ENCODE results near the gene CACNA2D1.
A peak's percentile ranks its signal among the peaks of the same experiment; 100 is the strongest.
"Not testable (repeated sequence)": the region's sequence is repeated elsewhere in the genome, so short reads cannot be mapped to it uniquely, and the experiment has no call there.

CACNA2D1 gene

DNA sequence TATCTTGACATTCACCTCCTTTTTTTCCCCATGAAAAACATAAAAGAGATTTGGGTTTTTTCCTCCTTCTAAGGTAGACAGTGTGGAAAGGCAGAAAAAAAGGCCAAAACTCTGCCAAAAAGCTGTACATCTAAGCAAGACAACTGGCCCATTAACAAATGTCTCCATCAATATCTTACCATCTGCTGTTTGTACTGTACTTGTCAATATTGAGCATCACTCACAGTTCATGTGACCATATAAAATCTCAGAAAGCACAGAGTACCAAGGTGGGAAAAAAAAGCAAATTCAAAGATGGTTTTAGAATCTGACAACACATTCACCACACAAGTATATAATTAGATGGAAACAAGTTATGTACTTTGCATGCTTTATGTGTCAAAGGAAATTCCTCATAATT lies 52.6 kb downstream of the CACNA2D1 start:
- DNase-seq (ENCODE audit: extremely low read depth, insufficient read length) = no peak
- H3K36me3 ChIP-seq (ENCODE audit: control insufficient read depth, insufficient read depth, low read length) = no peaks in the 10 kb centered on the region
- H3K4me3 ChIP-seq (replicated peaks; ENCODE audit: low read depth, low read length) = no peak overlapping the region
- TF ChIP-seq, protein P1, sequence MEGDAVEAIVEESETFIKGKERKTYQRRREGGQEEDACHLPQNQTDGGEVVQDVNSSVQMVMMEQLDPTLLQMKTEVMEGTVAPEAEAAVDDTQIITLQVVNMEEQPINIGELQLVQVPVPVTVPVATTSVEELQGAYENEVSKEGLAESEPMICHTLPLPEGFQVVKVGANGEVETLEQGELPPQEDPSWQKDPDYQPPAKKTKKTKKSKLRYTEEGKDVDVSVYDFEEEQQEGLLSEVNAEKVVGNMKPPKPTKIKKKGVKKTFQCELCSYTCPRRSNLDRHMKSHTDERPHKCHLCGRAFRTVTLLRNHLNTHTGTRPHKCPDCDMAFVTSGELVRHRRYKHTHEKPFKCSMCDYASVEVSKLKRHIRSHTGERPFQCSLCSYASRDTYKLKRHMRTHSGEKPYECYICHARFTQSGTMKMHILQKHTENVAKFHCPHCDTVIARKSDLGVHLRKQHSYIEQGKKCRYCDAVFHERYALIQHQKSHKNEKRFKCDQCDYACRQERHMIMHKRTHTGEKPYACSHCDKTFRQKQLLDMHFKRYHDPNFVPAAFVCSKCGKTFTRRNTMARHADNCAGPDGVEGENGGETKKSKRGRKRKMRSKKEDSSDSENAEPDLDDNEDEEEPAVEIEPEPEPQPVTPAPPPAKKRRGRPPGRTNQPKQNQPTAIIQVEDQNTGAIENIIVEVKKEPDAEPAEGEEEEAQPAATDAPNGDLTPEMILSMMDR (IDR thresholded peaks at IDR 0.05; ENCODE audit: insufficient read depth, low read length, poor library complexity, severe bottlenecking) = no peak
- no peaks in the 10 kb centered on the region for H3K27me3 ChIP-seq (replicated peaks; ENCODE audit: control insufficient read depth, insufficient read depth, low read length)

DNA sequence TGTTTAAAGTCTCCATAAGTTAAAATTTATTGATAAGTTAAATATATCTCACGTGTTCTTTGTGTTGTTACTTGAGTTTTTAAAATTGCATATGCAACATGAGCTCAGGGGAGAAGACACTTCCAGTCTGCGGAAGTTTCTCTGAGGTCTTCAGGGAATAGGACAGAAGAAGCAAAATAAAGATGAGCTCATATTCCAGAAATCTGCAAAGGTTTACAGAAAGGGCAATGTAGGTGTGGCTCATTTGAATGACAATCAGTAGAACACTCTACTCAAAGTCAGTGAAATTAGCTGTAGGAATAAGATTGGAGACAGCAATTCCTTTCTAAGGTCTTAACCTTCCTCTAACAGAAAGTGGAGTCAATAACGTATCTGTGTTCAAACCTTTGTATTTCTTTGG lies 53.7 kb downstream of the CACNA2D1 start:
- no peak overlapping the region for H3K4me3 ChIP-seq (replicated peaks; ENCODE audit: low read depth, low read length)
- no peaks in the 10 kb centered on the region for H3K36me3 ChIP-seq (ENCODE audit: control insufficient read depth, insufficient read depth, low read length)
- TF ChIP-seq, protein P1 (IDR thresholded peaks at IDR 0.05; ENCODE audit: insufficient read depth, low read length, poor library complexity, severe bottlenecking) = no peak
- H3K27me3 ChIP-seq (replicated peaks; ENCODE audit: control insufficient read depth, insufficient read depth, low read length) = no peaks in the 10 kb centered on the region
- no peak for DNase-seq (ENCODE audit: extremely low read depth, insufficient read length)

DNA sequence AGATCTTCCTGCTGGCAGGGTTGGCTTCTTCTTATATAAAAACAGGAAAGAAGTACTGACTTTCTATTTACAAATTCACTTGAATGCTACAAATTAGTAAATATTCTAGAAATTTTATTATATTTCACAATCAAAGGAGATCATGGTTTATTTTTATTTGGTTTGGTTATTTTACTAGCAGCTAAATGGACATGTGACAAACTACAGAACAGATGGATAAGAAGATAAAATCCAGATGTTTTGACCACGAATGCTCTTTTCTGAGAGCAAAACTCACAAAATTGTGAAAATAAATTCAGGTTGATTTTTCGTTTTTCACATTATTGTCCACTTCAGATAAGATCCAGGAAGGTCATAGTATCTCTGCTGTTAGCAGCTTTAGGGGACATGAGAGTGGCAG lies 55.4 kb downstream of the CACNA2D1 start:
- Histone ChIP-seq H3K27me3 (replicated peaks; ENCODE audit: control insufficient read depth, insufficient read depth, low read length) (no peaks in the 10 kb centered on the region), H3K4me3 (replicated peaks; ENCODE audit: low read depth, low read length) (no peak overlapping the region), H3K36me3 (ENCODE audit: control insufficient read depth, insufficient read depth, low read length) (no peaks in the 10 kb centered on the region)
- DNase-seq (ENCODE audit: extremely low read depth, insufficient read length) = no peak
- TF ChIP-seq, protein P1 (IDR thresholded peaks at IDR 0.05; ENCODE audit: insufficient read depth, low read length, poor library complexity, severe bottlenecking) = no peak

DNA sequence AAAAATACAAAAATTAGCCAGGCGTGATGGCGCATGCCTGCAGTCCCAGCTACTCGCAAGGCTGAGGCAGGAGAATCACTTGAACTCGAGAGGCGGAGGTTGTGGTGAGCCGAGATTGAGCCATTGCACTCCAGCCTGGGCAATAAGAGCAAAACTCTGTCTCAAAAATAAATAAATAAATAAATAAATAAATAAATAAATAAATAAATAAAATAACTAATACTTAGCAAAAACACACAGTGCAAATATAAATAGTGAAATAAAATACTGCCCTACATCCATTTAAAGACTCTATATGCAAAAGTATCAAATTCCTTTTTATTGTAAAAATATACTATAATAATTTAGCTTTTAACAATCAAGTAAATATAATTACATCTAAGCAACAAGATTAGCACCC lies 57.0 kb downstream of the CACNA2D1 start:
- not testable (repeated sequence) for H3K4me3 ChIP-seq (replicated peaks; ENCODE audit: low read depth, low read length); H3K36me3 ChIP-seq (ENCODE audit: control insufficient read depth, insufficient read depth, low read length); H3K27me3 ChIP-seq (replicated peaks; ENCODE audit: control insufficient read depth, insufficient read depth, low read length)

DNA sequence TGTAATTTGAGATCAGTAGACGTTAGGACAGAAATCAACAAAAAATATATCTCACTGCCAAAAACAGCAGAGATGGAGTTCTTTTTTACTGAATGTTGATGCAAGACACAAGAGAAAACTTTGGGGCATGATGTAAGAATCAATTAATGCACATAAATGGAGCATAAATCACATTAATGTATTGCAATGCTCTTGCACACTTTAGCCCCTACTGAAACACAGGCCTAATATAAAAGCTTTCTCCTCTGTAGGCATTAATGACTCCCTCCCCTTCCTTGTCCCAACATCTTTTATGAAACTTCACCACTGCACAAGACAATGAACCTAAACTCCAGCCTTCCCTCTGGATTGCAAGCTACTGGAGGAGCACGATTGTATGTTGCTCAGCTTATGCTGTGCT lies 58.8 kb downstream of the CACNA2D1 start:
- H3K4me3 ChIP-seq (replicated peaks; ENCODE audit: low read depth, low read length) = no peak overlapping the region
- no peaks in the 10 kb centered on the region for H3K27me3 ChIP-seq (replicated peaks; ENCODE audit: control insufficient read depth, insufficient read depth, low read length)
- H3K36me3 ChIP-seq (ENCODE audit: control insufficient read depth, insufficient read depth, low read length) = no peaks in the 10 kb centered on the region
- DNase-seq (ENCODE audit: extremely low read depth, insufficient read length) = no peak
- TF ChIP-seq, protein P1 (IDR thresholded peaks at IDR 0.05; ENCODE audit: insufficient read depth, low read length, poor library complexity, severe bottlenecking) = no peak

More for the DNA sequence above, 57.0 kb downstream of the CACNA2D1 start:
- DNase-seq (ENCODE audit: extremely low read depth, insufficient read length) = not testable (repeated sequence)

DNA sequence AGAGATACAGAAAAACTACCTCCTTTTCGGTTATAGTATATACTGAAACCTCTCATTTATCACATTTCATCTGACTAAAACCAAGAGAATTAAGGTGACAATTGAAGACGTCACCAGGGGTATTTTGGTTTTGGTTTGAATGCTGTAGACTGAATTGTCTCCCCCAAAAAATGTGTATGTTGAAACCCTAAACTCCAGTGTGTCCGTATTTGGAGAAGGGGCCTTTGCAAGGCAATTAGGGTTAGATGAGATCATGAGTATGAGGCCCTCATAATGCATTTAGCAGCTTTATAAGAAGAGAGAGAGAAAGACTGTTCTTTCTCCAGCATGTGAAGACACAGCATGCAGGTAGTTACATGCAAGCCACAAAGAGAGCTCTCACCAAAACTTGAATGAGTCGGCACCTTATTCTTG lies 59.5 kb downstream of the CACNA2D1 start:
- peak; percentile 64 for DNase-seq (ENCODE audit: extremely low read depth, insufficient read length)
- TF ChIP-seq, protein P1 (IDR thresholded peaks at IDR 0.05; ENCODE audit: insufficient read depth, low read length, poor library complexity, severe bottlenecking) = no peak
- Histone ChIP-seq H3K27me3 (replicated peaks; ENCODE audit: control insufficient read depth, insufficient read depth, low read length) (no peaks in the 10 kb centered on the region), H3K4me3 (replicated peaks; ENCODE audit: low read depth, low read length) (no peak overlapping the region), H3K36me3 (ENCODE audit: control insufficient read depth, insufficient read depth, low read length) (no peaks in the 10 kb centered on the region)

Data from GM06990 (cell line).